ENCODE data around the gene UBXN2A. TPM values are rescaled to one million over a fixed set of nuclear protein-coding genes. Genes with fewer than 3 reads are reported as not detected.

UBXN2A gene, protein sequence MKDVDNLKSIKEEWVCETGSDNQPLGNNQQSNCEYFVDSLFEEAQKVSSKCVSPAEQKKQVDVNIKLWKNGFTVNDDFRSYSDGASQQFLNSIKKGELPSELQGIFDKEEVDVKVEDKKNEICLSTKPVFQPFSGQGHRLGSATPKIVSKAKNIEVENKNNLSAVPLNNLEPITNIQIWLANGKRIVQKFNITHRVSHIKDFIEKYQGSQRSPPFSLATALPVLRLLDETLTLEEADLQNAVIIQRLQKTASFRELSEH
- 10 to 100 TPM; 11.2 to 15.8 (median 13.6) TPM for total RNA-seq (2021; fragmentation: NEBNext Ultra II Directional; extraction: Animal tissue kit (Norgen Biotek cat#: 25700))
- long read RNA-seq, full-length matches to known transcripts, result 22 of 28 reads
- long read RNA-seq, partial matches to known transcripts, result 1 of 28 reads
- long read RNA-seq, other reads (novel, unspliced or antisense), result 5 of 28 reads

DNA sequence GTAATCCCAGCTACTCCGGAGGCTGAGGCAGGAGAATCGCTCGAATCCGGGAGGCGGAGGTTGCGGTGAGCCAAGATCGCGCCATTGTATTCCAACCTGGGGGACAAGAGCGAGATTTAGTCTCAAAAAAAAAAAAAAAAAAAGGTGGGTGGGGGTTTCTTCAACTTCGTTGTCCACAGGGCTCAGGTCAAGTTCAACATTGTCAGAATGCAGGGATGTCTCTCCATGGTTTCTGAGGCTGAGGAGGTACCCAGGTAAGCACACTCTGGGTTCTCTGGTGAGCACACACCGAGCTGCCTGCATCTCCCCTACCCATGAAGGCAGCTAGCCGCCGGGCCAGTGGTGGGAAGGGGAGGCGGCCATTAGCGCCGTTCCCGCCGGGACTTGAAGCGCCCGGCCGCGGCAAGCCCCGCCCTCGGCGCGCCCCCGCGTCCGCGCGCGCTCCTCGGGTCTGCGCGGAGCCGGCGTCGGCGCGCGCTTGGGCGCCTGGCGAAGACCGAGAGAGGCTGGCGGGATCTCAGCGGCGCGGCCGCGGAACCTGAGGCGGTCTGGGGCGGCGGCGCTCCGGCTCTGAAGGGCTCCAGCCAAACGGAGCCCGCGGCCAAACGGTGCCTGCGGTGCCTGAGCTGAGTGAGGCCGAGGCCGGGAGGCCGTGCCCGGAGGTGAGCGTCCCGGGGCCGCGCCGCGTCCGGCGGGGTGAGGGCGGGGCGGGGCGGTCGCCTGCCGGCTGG lies at the start of gene UBXN2A:
Gene UBXN2A, plus strand, starts transcription at position 477 of the 731 bp plus-strand sequence. CDS start 17,852 bp downstream, outside the sequence.
- no peaks in the 10 kb centered on the region for H3K9me3 Mint-ChIP-seq

DNA sequence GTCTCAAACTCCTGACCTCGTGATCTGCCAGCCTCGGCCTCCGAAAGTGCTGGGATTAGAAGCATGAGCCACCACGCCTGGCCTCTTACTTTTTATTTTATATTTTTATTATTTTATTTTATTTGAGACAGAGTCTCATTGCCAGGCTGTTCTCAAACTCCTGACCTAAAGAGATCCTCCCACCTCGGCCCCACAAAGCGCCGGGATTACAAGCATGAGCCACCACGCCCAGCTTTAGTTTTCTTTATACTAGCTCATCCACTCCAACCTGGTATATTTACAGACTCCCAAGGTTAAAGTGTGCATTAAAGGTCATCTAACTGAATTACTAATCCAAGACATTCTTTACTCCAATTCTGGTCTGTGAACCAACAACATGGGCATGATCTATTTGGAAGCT lies 40.1 kb upstream of the UBXN2A start:
- TF ChIP-seq, protein P1, sequence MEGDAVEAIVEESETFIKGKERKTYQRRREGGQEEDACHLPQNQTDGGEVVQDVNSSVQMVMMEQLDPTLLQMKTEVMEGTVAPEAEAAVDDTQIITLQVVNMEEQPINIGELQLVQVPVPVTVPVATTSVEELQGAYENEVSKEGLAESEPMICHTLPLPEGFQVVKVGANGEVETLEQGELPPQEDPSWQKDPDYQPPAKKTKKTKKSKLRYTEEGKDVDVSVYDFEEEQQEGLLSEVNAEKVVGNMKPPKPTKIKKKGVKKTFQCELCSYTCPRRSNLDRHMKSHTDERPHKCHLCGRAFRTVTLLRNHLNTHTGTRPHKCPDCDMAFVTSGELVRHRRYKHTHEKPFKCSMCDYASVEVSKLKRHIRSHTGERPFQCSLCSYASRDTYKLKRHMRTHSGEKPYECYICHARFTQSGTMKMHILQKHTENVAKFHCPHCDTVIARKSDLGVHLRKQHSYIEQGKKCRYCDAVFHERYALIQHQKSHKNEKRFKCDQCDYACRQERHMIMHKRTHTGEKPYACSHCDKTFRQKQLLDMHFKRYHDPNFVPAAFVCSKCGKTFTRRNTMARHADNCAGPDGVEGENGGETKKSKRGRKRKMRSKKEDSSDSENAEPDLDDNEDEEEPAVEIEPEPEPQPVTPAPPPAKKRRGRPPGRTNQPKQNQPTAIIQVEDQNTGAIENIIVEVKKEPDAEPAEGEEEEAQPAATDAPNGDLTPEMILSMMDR (IDR thresholded peaks at IDR 0.05), result no peak
- Mint-ChIP-seq H3K4me3 (peak overlapping the region; percentile 75), H3K4me1 (ENCODE audit: low read depth) (peaks cover 44% of the 10 kb centered on the region), H3K36me3 (ENCODE audit: low read depth) (no peaks in the 10 kb centered on the region), H3K9me3 (no peaks in the 10 kb centered on the region), H3K27me3 (ENCODE audit: insufficient read depth) (no peaks in the 10 kb centered on the region), H3K27ac (peak overlapping the region; percentile 78)
- no peak for DNase-seq

More for the DNA sequence above, at the start of gene UBXN2A:
- peaks cover 7% of the 10 kb centered on the region for H3K36me3 Mint-ChIP-seq (ENCODE audit: low read depth)
- peak within 1 kb of the TSS; percentile 82 for H3K27ac Mint-ChIP-seq
- H3K4me1 Mint-ChIP-seq (ENCODE audit: low read depth), result peaks cover 42% of the 10 kb centered on the region
- H3K4me3 Mint-ChIP-seq, result peak within 1 kb of the TSS; percentile 91
- TF ChIP-seq, protein P1 (IDR thresholded peaks at IDR 0.05), result no peak
- DNase-seq, result peak; percentile 52
- peaks cover 2% of the 10 kb centered on the region for H3K27me3 Mint-ChIP-seq (ENCODE audit: insufficient read depth)

DNA sequence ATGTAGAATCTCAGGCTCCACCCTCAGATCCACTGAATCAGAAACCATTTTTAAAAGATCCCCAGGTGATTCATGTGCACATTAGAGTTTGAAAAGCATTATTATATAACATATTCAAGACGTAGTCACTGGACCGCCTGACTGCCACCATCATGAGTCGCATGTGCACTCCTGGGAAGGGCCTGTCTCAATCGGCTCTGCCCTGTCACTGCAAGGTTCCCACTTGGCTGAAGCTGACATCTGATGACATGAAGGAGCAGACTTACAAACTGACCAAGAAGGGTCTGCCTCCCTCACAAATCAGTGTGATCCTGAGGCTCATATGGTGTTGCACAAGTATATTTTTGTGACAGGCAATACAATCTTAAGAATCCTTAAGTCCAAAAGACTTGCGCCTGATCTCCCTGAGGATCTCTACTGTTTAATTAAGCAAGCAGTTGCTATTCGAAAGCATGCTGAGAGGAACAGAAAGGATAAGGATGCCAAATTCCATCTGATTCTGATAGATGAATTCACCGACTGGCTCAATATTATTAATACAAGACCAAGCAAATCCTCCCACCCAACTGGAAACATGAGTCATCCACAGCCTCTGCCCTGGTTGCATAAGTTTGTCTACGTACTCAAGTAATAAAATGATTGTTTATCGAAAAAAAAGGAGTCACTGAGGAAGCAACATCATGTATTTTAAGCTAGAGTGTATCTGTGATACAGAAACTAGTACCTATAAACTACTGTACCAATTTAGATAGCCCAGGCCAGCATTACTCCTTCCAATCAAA lies 39.5 kb upstream of the UBXN2A start:
- Mint-ChIP-seq H3K4me3 (peak overlapping the region; percentile 75), H3K9me3 (no peaks in the 10 kb centered on the region), H3K27ac (peak overlapping the region; percentile 78), H3K4me1 (ENCODE audit: low read depth) (peaks cover 48% of the 10 kb centered on the region), H3K36me3 (ENCODE audit: low read depth) (no peaks in the 10 kb centered on the region), H3K27me3 (ENCODE audit: insufficient read depth) (no peaks in the 10 kb centered on the region; the same call in 1 of the 2 replicates)
- peak; percentile 74 for DNase-seq
- TF ChIP-seq, protein P1 (IDR thresholded peaks at IDR 0.05), result no peak

DNA sequence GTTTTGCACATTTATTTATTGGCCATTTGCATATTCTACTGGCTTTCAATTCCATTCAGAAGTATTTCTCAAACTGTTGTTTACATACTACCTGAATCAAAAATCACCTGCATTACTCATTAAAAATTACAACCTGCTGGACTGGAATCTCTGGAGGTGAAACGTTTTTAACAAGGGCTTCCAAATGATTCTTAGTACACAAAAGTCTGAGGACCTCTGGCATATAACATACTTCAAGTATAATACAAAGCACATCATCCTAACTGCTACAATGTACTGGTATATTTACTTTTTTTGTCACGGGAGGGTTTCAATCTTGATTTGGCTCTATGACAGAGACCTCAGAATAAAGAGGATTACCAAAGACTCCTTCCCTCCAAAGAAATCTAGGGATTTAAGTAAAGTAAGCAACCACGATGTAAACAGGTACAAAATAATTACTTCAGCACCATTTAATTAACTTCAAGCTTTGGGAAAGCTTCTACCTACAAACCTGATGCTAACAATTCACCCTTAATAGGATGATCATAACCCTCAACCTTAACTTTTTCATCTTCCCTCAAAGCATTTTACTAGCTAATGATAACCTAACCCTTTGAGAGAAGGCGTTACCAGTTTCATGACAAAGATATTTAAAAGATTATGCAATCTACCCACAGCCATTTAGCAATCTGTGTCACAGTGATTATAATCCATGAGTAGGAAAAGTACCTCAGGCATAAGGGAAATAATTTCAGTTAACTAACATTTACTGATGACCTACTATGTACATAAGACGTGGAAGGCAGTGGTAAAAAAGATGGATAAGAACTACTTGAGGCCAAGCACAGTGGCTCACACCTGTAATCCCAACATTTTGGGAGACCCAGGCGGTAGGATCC lies 38.1 kb upstream of the UBXN2A start:
- TF ChIP-seq, protein P1 (IDR thresholded peaks at IDR 0.05), result no peak
- peak; percentile 63 for DNase-seq
- peak overlapping the region; percentile 67 for H3K27ac Mint-ChIP-seq
- H3K27me3 Mint-ChIP-seq (ENCODE audit: insufficient read depth), result no peaks in the 10 kb centered on the region; the same call in 1 of the 2 replicates
- H3K4me1 Mint-ChIP-seq (ENCODE audit: low read depth), result peaks cover 48% of the 10 kb centered on the region
- H3K36me3 Mint-ChIP-seq (ENCODE audit: low read depth), result no peaks in the 10 kb centered on the region
- no peak overlapping the region for H3K4me3 Mint-ChIP-seq
- no peaks in the 10 kb centered on the region for H3K9me3 Mint-ChIP-seq
